ENCODE measurements around the gene CACUL1. TPM values are rescaled to one million over a fixed set of nuclear protein-coding genes. Genes with fewer than 3 reads are reported as not detected.
"Not testable (repeated sequence)": the region's sequence is repeated elsewhere in the genome, so short reads cannot be mapped to it uniquely, and the experiment has no call there.

Gene CACUL1
- total RNA-seq, 1 donor from 2014 or later: 24.3 TPM

DNA sequence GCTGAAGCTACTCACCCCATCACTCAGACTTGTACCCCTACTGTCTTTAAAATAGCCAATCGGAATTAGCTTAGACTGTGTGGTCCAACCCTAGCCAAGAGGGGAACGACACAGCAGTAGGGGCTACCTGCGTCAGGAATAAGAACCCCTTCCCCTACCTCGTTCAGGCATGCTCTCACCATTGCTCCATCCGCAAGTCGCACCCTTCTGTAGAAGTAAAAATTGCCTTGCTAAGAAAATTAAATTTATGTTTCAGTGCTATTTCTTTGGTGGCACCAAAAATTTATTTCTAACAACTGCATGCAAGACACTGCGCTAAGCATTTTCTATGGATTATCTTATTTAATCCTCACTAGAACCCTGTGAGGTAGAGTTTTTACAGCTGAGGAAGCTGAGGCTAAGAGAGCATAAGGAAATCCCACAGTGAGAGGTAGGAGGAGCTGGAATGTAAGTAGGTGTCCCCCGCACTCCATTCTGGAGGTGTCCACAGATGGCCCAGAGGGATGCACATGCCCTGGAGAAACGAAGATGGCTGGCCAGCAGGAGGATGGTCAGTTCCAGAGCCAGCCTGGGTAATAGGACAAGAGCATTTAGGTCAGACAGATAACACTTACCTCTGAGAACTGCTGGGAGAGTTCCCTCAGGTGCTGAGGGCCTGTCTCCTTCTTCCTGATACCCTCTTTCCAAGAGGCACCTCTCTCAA, 15.3 kb upstream of the CACUL1 start:
- DNase-seq (ENCODE audit: extremely low read depth, low read depth, low spot score): no peak

- no peak for DNase-seq (ENCODE audit: extremely low read depth, low read depth, low spot score)
These were observed 13.5 kb upstream of the CACUL1 start for GRCh38 chr10:118768041-118768919.

GRCh38 chr10:118767297-118768040, 12.7 kb upstream of the CACUL1 start:
- DNase-seq (ENCODE audit: extremely low read depth, low read depth, low spot score): no peak

DNA sequence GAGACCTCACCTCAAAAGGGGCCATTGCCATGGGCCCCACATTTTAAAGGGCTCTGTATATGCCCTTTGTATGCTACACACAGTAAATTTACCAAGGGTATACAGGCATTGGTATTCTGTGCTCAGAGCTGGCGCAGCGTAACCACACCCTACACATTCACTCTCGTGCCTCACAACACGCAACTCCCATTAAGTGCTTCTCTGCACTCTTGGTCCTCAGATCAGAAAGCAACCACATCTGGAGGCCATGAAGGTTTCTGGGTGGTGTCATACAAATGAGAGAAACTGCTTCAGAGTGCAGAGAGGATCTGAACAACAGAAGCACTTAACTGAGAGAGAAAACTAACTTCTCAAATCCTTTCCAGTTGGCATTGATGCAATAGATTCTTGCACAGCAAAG, 9.4 kb upstream of the CACUL1 start:
- no peak for DNase-seq (ENCODE audit: extremely low read depth, low read depth, low spot score)

DNA sequence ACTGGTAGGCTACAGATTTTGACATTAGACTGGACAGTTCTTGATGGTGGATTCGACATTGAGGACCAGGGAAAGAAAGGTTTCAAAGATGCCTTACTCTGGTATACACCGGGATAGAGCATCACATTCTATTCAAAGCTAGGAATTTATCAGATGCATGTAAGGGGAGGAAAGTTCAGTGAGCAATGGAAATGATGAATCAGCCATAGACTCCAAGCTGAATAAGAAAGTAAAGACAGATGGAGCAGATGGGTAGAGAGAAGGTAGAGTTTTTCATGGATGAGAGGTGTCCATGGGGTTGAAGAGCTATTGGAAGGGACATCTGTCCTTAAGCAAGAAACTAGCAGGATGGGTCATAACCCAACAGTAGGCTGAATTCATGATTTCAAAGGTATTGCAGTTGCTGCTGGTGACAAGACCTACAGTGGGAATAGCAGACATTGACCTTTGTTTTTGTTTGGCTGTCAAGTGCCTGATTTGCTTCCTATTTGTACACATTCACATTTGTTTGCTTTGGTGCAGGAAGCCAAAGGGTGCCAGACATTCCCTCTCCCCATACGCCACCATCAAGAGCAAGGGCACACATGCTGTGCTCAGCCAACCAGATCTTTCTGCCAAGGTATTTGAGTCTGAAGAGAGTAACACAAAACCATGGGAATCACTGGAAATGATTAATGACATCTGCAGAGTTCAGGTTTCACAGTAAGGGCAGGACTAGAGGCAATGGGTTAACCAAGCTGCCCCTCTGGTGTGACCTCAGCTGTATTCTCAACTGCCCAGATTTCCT, 8.6 kb upstream of the CACUL1 start:
- no peak for DNase-seq (ENCODE audit: extremely low read depth, low read depth, low spot score)

GRCh38 chr10:118760265-118760664, 5.5 kb upstream of the CACUL1 start:
- DNase-seq (ENCODE audit: extremely low read depth, low read depth, low spot score): no peak

GRCh38 chr10:118758449-118758848, 3.7 kb upstream of the CACUL1 start:
- no peak for DNase-seq (ENCODE audit: extremely low read depth, low read depth, low spot score)

DNA sequence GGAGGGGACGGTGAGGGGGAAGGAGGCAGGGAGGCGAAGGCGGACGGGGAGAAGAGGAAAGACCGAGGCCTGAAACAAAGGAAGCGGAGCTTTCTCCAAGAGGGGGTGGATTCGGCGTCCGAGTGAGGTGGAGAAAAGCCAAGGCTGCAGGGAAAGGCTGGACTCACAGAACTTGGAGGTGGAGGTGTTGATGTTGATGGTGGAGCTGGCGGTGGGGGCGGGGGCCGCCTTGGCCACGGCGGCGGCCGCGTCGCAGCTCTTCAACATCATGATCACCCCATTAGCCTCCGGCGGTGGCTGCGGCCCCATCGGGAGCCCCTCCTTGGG, 578 bp downstream of the CACUL1 start:
- no peak for DNase-seq (ENCODE audit: extremely low read depth, low read depth, low spot score)

DNA sequence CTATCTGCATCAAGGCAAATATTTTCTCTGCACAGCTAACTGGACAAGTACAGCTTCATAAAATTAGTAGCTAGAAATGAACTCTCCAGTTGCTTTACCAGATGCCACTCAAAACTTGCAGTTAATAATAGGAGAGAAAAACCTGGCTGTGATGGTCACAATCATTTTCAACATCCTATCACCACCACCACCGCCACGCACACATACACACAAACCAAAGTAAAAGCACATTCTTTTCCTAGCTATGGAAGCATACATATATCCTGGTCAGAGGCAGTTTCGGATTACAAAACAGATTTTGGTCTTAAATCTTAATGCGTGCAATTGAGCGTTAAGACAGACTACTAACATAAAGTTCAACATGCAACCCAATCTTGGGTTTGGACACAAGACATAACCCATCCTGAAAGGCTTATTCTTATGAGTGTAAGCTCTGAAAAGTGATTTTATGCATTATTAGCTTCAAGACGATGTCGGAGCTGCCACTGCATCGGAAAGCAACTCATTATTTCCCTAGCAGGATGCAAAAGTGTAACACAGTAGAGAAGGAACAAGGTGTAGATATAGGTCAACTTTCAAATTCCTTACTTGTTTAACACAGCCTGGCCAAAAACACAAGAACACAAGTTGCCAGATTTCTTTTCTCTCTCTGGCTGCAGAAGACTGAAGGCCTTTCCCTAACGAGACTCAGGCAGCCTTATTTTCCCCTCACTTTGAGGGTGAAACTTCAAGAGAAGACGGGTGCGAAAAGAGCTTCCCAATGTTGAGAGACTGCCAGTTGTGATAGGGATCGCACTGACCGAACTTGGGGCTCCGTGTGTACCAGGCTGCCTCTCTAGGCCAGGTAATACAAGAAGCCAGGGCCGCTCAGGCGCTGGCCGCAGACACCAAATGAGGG, 1.2 kb downstream of the CACUL1 start:
- no peak for DNase-seq (ENCODE audit: extremely low read depth, low read depth, low spot score)

GRCh38 chr10:118752409-118752808, 2.4 kb downstream of the CACUL1 start:
- no peak for DNase-seq (ENCODE audit: extremely low read depth, low read depth, low spot score)

DNA sequence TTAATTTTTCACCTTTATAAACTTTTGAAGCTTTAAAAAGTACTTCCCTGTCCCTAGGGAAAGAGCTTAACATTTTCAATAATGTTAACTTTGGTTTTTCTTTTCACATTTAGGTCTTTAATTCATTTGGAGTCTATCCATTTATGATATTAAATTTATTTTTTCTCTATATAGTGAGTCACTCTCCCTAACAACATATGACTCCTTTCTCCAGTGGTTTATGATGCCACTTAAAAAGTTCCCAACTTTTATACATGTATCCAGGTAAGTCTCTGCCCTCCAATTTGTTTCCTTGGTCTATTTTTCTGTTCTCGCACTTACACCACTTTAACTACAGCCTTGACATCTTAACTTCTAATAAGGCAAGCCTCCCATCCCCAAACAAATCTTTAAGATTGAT, 3.5 kb downstream of the CACUL1 start:
- no peak for DNase-seq (ENCODE audit: extremely low read depth, low read depth, low spot score)

- no peak for DNase-seq (ENCODE audit: extremely low read depth, low read depth, low spot score)
These were observed 6.7 kb downstream of the CACUL1 start for GRCh38 chr10:118748041-118748440.

DNA sequence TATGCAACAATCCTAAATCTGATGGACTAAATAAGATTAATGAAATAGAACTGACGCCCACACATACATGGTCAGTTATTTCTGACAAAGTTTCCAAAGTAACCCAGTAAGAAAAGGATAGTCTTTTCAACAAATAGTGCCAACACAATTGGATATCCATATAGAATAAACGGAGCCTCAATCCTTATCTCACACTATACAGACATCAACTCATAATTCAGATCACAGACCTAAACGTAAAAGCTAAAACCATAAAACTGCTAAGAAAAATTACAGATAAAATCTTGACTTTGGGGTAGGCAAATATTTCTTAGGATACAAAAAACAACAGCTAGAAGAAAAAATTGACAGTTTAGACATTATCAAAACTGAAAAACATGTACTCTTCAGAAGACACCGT, 8.5 kb downstream of the CACUL1 start:
- no peak for DNase-seq (ENCODE audit: extremely low read depth, low read depth, low spot score)

- no peak for DNase-seq (ENCODE audit: extremely low read depth, low read depth, low spot score)
These were observed 9.7 kb downstream of the CACUL1 start for GRCh38 chr10:118745056-118745455.

- not testable (repeated sequence) for DNase-seq (ENCODE audit: extremely low read depth, low read depth, low spot score)
These were observed 10.3 kb downstream of the CACUL1 start for GRCh38 chr10:118744346-118744918.

DNA sequence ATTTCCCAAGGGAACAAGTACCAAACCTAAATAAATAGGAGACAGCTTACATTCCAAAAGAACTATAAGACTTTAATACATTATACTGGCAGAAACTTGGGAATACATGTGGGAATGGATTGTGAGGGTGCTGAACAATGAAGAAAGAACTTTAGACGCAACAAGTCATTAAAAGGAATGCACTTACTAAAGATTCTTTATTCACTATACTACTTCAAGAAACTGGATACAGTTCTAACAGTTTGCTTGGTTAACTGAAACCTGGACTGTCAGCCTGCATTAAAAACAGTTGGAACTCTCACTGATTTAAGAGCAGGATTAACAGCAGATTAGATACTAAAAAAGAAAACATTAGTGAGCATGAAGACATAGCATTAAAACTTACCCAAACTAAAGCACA, 12.0 kb downstream of the CACUL1 start:
- no peak for DNase-seq (ENCODE audit: extremely low read depth, low read depth, low spot score)

GRCh38 chr10:118742032-118742431, 12.7 kb downstream of the CACUL1 start:
- DNase-seq (ENCODE audit: extremely low read depth, low read depth, low spot score): no peak

DNA sequence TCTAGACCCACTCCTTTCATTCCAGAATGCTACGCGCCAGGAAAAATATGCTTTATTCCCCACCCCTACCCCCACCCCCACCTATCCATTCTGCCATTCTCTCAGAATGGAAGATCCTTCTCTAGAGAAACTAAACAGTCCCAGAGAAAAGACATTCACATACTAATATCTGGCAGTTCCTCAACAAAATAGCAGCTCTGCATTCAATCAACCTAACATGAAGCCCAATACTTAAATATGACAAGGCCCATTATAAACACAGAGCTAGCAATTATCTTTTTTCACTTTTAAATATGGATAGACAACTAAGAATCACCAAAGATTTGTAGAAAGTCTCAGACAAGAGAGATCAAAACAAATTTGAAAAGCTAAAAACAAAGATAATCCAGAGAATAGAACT, 16.4 kb downstream of the CACUL1 start:
- DNase-seq (ENCODE audit: extremely low read depth, low read depth, low spot score): no peak

- DNase-seq (ENCODE audit: extremely low read depth, low read depth, low spot score): no peak
These were observed 17.0 kb downstream of the CACUL1 start for GRCh38 chr10:118737603-118738302.
